ENCODE data around the gene SPOCK3. TPM values are rescaled to one million over a fixed set of nuclear protein-coding genes. Genes with fewer than 3 reads are reported as not detected.
A peak's percentile ranks its signal among the peaks of the same experiment; 100 is the strongest.

SPOCK3 gene
- total and polyA plus RNA-seq, 2 of the 13 experiments (the other 11 are each of a cell fraction or from before 2014, with no cell fraction given), result not detected

DNA sequence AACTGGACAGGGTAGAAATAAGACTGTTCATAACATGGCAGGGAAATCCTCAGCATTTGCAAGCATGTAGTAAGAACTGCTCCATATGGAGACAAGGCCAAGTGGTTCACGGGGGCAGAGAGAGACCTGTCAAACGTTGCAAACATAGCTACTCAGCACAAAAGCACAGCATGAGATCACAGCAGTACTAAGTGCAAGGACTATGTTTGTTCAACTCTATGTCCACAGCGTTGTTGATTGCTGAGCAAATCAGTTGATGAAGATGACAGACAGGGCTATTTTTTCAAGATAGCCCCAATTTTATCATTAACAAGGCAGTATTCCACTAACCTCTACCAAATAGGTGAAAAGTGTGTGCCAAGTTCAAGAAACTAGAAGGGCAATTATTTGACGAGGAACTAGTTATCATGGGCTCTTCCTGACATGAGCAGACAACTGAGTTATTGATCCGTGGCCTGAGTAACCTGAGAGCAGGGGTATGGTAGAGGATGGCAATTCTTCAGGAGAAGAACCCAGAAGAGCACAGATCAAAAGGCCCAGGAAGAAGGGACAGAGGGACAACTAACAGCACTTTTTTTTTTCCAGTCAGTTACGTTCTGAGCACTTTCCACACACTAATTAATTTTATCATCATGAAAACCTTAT lies 57.4 kb downstream of the SPOCK3 start (continued):
- TF ChIP-seq, protein P1, sequence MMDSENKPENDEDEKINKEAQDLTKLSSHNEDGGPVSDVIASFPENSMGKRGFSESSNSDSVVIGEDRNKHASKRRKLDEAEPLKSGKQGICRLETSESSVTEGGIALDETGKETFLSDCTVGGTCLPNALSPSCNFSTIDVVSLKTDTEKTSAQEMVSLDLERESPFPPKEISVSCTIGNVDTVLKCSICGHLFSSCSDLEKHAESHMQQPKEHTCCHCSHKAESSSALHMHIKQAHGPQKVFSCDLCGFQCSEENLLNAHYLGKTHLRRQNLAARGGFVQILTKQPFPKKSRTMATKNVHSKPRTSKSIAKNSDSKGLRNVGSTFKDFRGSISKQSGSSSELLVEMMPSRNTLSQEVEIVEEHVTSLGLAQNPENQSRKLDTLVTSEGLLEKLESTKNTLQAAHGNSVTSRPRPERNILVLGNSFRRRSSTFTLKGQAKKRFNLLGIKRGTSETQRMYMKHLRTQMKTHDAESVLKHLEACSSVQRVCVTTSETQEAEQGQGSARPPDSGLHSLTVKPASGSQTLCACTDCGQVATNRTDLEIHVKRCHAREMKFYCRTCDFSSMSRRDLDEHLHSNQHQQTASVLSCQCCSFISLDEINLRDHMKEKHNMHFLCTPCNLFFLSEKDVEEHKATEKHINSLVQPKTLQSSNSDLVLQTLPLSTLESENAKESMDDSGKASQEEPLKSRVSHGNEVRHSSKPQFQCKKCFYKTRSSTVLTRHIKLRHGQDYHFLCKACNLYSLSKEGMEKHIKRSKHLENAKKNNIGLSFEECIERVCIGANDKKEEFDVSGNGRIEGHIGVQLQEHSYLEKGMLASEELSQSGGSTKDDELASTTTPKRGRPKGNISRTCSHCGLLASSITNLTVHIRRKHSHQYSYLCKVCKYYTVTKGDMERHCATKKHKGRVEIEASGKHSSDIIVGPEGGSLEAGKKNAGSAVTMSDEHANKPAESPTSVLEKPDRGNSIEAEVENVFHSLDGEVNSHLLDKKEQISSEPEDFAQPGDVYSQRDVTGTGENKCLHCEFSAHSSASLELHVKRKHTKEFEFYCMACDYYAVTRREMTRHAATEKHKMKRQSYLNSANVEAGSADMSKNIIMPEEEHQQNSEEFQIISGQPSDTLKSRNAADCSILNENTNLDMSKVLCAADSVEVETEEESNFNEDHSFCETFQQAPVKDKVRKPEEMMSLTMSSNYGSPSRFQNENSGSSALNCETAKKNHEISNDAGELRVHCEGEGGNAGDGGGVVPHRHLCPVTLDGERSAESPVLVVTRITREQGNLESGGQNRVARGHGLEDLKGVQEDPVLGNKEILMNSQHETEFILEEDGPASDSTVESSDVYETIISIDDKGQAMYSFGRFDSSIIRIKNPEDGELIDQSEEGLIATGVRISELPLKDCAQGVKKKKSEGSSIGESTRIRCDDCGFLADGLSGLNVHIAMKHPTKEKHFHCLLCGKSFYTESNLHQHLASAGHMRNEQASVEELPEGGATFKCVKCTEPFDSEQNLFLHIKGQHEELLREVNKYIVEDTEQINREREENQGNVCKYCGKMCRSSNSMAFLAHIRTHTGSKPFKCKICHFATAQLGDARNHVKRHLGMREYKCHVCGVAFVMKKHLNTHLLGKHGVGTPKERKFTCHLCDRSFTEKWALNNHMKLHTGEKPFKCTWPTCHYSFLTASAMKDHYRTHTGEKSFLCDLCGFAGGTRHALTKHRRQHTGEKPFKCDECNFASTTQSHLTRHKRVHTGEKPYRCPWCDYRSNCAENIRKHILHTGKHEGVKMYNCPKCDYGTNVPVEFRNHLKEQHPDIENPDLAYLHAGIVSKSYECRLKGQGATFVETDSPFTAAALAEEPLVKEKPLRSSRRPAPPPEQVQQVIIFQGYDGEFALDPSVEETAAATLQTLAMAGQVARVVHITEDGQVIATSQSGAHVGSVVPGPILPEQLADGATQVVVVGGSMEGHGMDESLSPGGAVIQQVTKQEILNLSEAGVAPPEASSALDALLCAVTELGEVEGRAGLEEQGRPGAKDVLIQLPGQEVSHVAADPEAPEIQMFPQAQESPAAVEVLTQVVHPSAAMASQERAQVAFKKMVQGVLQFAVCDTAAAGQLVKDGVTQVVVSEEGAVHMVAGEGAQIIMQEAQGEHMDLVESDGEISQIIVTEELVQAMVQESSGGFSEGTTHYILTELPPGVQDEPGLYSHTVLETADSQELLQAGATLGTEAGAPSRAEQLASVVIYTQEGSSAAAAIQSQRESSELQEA (CRISPR knock-in tag; IDR thresholded peaks at IDR 0.05; ENCODE audit: not compliant biosample characterization), result no peak
- TF ChIP-seq RXRB (CRISPR knock-in tag; IDR thresholded peaks at IDR 0.05; ENCODE audit: borderline replicate concordance) (0 out of 2 replicates have a peak, but pooled peaks have one; percentile 33), RXRA (CRISPR knock-in tag; IDR thresholded peaks at IDR 0.05) (no peak), ZNF17 (CRISPR knock-in tag; IDR thresholded peaks at IDR 0.05) (no peak), TBX3 (IDR thresholded peaks at IDR 0.05; ENCODE audit: borderline replicate concordance) (peak; percentile 17; the same call in 1 of the 2 replicates), ZNF33B (CRISPR knock-in tag; IDR thresholded peaks at IDR 0.05) (no peak)
- TF ChIP-seq, protein P2, sequence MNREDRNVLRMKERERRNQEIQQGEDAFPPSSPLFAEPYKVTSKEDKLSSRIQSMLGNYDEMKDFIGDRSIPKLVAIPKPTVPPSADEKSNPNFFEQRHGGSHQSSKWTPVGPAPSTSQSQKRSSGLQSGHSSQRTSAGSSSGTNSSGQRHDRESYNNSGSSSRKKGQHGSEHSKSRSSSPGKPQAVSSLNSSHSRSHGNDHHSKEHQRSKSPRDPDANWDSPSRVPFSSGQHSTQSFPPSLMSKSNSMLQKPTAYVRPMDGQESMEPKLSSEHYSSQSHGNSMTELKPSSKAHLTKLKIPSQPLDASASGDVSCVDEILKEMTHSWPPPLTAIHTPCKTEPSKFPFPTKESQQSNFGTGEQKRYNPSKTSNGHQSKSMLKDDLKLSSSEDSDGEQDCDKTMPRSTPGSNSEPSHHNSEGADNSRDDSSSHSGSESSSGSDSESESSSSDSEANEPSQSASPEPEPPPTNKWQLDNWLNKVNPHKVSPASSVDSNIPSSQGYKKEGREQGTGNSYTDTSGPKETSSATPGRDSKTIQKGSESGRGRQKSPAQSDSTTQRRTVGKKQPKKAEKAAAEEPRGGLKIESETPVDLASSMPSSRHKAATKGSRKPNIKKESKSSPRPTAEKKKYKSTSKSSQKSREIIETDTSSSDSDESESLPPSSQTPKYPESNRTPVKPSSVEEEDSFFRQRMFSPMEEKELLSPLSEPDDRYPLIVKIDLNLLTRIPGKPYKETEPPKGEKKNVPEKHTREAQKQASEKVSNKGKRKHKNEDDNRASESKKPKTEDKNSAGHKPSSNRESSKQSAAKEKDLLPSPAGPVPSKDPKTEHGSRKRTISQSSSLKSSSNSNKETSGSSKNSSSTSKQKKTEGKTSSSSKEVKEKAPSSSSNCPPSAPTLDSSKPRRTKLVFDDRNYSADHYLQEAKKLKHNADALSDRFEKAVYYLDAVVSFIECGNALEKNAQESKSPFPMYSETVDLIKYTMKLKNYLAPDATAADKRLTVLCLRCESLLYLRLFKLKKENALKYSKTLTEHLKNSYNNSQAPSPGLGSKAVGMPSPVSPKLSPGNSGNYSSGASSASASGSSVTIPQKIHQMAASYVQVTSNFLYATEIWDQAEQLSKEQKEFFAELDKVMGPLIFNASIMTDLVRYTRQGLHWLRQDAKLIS (CRISPR knock-in tag; IDR thresholded peaks at IDR 0.05), result no peak
- TF ChIP-seq, protein P3, sequence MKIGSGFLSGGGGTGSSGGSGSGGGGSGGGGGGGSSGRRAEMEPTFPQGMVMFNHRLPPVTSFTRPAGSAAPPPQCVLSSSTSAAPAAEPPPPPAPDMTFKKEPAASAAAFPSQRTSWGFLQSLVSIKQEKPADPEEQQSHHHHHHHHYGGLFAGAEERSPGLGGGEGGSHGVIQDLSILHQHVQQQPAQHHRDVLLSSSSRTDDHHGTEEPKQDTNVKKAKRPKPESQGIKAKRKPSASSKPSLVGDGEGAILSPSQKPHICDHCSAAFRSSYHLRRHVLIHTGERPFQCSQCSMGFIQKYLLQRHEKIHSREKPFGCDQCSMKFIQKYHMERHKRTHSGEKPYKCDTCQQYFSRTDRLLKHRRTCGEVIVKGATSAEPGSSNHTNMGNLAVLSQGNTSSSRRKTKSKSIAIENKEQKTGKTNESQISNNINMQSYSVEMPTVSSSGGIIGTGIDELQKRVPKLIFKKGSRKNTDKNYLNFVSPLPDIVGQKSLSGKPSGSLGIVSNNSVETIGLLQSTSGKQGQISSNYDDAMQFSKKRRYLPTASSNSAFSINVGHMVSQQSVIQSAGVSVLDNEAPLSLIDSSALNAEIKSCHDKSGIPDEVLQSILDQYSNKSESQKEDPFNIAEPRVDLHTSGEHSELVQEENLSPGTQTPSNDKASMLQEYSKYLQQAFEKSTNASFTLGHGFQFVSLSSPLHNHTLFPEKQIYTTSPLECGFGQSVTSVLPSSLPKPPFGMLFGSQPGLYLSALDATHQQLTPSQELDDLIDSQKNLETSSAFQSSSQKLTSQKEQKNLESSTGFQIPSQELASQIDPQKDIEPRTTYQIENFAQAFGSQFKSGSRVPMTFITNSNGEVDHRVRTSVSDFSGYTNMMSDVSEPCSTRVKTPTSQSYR (CRISPR knock-in tag; IDR thresholded peaks at IDR 0.05; ENCODE audit: borderline replicate concordance), result no peak
- TF ChIP-seq, protein P4, sequence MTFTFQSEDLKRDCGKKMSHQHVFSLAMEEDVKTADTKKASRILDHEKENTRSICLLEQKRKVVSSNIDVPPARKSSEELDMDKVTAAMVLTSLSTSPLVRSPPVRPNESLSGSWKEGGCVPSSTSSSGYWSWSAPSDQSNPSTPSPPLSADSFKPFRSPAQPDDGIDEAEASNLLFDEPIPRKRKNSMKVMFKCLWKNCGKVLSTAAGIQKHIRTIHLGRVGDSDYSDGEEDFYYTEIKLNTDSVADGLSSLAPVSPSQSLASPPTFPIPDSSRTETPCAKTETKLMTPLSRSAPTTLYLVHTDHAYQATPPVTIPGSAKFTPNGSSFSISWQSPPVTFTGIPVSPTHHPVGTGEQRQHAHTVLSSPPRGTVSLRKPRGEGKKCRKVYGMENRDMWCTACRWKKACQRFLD (CRISPR knock-in tag; IDR thresholded peaks at IDR 0.05; ENCODE audit: borderline replicate concordance), result no peak
- TF ChIP-seq, protein P5, sequence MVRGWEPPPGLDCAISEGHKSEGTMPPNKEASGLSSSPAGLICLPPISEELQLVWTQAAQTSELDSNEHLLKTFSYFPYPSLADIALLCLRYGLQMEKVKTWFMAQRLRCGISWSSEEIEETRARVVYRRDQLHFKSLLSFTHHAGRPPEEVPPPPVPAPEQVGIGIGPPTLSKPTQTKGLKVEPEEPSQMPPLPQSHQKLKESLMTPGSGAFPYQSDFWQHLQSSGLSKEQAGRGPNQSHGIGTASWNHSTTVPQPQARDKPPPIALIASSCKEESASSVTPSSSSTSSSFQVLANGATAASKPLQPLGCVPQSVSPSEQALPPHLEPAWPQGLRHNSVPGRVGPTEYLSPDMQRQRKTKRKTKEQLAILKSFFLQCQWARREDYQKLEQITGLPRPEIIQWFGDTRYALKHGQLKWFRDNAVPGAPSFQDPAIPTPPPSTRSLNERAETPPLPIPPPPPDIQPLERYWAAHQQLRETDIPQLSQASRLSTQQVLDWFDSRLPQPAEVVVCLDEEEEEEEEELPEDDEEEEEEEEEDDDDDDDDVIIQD (CRISPR knock-in tag; IDR thresholded peaks at IDR 0.05; ENCODE audit: low read depth), result peak; percentile 50; the same call in 1 of the 2 replicates
